Smooth muscle cell (in vitro differentiated cells): ENCODE data around the gene CCDC188. TPM values are rescaled to one million over a fixed set of nuclear protein-coding genes. Genes with fewer than 3 reads are reported as not detected.

Experiments used
- DNase-seq: peaks from one replicate; lab custom pipeline; 2025; ENCODE audit not compliant: unreplicated experiment; lab: John Stamatoyannopoulos, UW
- H2AFZ ChIP-seq: fragments of 200-600 bp; sonication (generic); 2 replicates; pipeline ENCODE4 v1.6.0; 2016; ENCODE audit warnings: antibody characterized with exemption, low read depth, mild to moderate bottlenecking
- H3F3A ChIP-seq: fragments of 200-600 bp; sonication (generic); 2 replicates; pipeline ENCODE4 v1.6.0; 2017; ENCODE audit warnings: antibody characterized with exemption, low read depth
- H3K27ac ChIP-seq: fragments of 200-600 bp; sonication (generic); 2 replicates; pipeline ENCODE4 v1.5.1; 2016; ENCODE audit warnings: low read depth, mild to moderate bottlenecking
- H3K27me3 ChIP-seq: fragments of 200-600 bp; sonication (generic); 2 replicates; pipeline ENCODE4 v1.6.1; 2016; ENCODE audit warnings: low read depth, mild to moderate bottlenecking
- H3K36me3 ChIP-seq: fragments of 200-600 bp; sonication (generic); 2 replicates; pipeline ENCODE4 v1.5.1; 2016; ENCODE audit warnings: low read depth
- H3K4me1 ChIP-seq: fragments of 200-600 bp; sonication (generic); 2 replicates; pipeline ENCODE4 v1.5.1; 2016; ENCODE audit warnings: low read depth
- H3K4me2 ChIP-seq: fragments of 200-600 bp; sonication (generic); 2 replicates; pipeline ENCODE4 v1.6.0; 2016; ENCODE audit warnings: mild to moderate bottlenecking
- H3K4me3 ChIP-seq: fragments of 200-600 bp; sonication (generic); 2 replicates; pipeline ENCODE4 v1.5.1; 2016; ENCODE audit warnings: mild to moderate bottlenecking
- H3K79me2 ChIP-seq: fragments of 200-600 bp; sonication (generic); 2 replicates; pipeline ENCODE4 v1.6.0; 2016; ENCODE audit warnings: low read depth, mild to moderate bottlenecking
- H3K9ac ChIP-seq: fragments of 200-600 bp; sonication (generic); 2 replicates; pipeline ENCODE4 v1.6.0; 2016; ENCODE audit warnings: low read depth
- H3K9me3 ChIP-seq: fragments of 200-600 bp; sonication (generic); replicated peaks from 2 replicates; pipeline ENCODE4 v1.5.1; 2016; ENCODE audit warnings: low read depth
- H4K20me1 ChIP-seq: fragments of 200-600 bp; sonication (generic); 2 replicates; pipeline ENCODE4 v1.6.0; 2016; ENCODE audit warnings: low read depth
- whole genome bisulfite sequencing: methylation state at CpG from one replicate; pipeline ENCODE4 v1.1.7; 2016; ENCODE audit warnings: low lambda C conversion rate; 5-methylcytosine and 5-hydroxymethylcytosine counted together
- polyA plus RNA-seq: library from polyadenylated mRNA; unstranded; fragments of >200 nt; fragmentation: Nextera tagmentation; extraction: Ambion mirVana; gene quantifications from 2 replicates; pipeline ENCODE4 v1.2.1, GENCODE V29; 2016
- total RNA-seq: library from RNA; depleted of rRNA; stranded (reverse); fragments of >200 nt; gene quantifications from 2 replicates; pipeline ENCODE4 v1.2.3, GENCODE V29; 2014
- TF ChIP-seq, protein P1 (sequence below): fragments of 200-600 bp; sonication (generic); IDR thresholded peaks from 2 replicates; pipeline ENCODE4 v1.5.1; 2017; ENCODE audit warnings: borderline replicate concordance, mild to moderate bottlenecking, antibody characterized with exemption; ENCODE audit not compliant: insufficient read depth, poor library complexity, severe bottlenecking

The CCDC188 gene
- total and polyA plus RNA-seq, 2 experiments from 2014 or later = not detected

DNA sequence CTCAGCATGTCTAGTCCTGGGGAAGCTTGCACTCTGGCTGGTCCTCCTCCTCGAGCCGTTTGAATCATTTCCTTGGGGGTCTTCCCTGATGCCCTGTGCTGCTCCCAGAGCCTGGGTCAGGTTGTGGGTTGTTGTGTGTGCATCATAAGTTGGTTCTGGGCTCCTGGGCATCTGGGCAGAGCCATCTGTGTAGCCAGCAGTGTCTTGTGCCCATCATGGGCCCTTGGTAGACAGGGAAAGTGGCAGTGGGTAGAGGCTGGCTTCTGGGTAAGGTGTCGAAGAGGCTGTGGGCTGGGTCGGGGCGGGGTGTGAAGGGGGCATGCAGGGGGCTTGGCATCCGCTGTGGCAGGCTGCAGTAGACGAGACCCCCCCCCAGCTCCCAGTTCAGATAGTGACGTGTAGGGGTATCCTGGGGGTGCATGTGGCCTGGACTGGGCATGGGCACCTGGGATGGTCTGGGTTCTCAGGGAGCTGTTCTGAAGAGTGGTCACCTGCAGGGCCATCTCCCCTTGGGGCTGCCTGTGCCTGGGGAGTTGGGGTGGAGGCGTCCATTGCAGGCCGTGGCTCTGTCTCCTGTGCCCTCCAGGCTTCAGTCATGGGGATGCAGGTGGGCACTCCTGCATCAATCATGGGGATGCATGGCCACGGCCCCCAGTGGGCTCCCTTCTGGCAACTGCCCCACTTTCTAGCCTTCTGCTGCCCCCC lies 26.6 kb downstream of the CCDC188 start:
- no peak for DNase-seq
- Histone ChIP-seq H3K79me2 (peaks cover 32% of the 10 kb centered on the region), H3K27ac (no peak overlapping the region), H2AFZ (no peak overlapping the region), H4K20me1 (peaks cover 38% of the 10 kb centered on the region), H3K36me3 (peaks cover 5% of the 10 kb centered on the region), H3F3A (peaks cover 7% of the 10 kb centered on the region), H3K4me2 (no peak overlapping the region), H3K4me1 (no peaks in the 10 kb centered on the region), H3K9ac (no peak overlapping the region), H3K4me3 (no peak overlapping the region), H3K9me3 (no peaks in the 10 kb centered on the region), H3K27me3 (no peaks in the 10 kb centered on the region)
- TF ChIP-seq, protein P1, sequence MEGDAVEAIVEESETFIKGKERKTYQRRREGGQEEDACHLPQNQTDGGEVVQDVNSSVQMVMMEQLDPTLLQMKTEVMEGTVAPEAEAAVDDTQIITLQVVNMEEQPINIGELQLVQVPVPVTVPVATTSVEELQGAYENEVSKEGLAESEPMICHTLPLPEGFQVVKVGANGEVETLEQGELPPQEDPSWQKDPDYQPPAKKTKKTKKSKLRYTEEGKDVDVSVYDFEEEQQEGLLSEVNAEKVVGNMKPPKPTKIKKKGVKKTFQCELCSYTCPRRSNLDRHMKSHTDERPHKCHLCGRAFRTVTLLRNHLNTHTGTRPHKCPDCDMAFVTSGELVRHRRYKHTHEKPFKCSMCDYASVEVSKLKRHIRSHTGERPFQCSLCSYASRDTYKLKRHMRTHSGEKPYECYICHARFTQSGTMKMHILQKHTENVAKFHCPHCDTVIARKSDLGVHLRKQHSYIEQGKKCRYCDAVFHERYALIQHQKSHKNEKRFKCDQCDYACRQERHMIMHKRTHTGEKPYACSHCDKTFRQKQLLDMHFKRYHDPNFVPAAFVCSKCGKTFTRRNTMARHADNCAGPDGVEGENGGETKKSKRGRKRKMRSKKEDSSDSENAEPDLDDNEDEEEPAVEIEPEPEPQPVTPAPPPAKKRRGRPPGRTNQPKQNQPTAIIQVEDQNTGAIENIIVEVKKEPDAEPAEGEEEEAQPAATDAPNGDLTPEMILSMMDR = no peak
- WGBS = 98% methylated on average over 7 of the region's 11 CpGs

DNA sequence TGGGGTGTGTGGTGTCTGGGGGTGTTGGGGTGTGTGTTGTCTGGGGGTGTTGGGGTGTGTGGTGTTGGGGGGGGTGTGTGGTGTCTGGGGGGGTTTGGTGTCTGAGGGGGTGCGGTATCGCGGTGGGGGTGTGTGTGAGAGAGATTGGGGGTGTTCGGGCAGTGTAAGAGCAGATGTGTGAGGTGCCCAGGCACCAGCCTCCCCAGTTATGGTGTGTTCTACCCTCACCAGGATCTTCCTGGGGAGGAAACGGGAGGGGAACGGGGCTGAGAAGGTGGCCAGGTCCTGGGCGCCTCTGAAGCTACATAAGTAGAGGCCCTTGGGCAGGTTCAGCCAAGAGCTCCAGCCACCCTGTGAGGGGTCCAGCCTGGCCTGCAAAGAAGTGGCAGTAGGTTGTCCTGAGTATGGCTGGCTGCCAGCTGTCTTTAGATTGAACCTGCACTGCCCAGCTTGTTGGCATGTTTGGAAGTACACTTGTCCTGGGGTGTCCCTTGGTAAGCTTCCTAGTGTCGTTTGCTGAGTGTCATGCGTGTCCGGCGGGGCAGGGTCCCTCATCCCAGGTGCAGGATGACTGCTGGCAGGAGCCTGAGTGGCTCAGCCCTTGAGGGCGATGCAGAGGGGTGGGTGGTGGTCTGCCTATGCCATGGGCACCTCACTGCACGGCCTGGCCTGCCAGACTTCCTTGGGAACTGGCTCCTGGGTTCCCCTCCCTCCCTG lies 27.3 kb downstream of the CCDC188 start:
- H2AFZ ChIP-seq = no peak overlapping the region
- peaks cover 41% of the 10 kb centered on the region for H4K20me1 ChIP-seq
- WGBS = 99% methylated on average over 9 of the region's 13 CpGs
- H3K9ac ChIP-seq = no peak overlapping the region
- TF ChIP-seq, protein P1 = no peak
- DNase-seq = no peak
- H3K4me2 ChIP-seq = no peak overlapping the region
- H3K27ac ChIP-seq = no peak overlapping the region
- H3K27me3 ChIP-seq = no peaks in the 10 kb centered on the region
- H3K36me3 ChIP-seq = peaks cover 5% of the 10 kb centered on the region
- peaks cover 6% of the 10 kb centered on the region for H3K4me1 ChIP-seq
- H3F3A ChIP-seq = peaks cover 4% of the 10 kb centered on the region
- no peak overlapping the region for H3K4me3 ChIP-seq
- no peaks in the 10 kb centered on the region for H3K9me3 ChIP-seq
- peaks cover 39% of the 10 kb centered on the region for H3K79me2 ChIP-seq

DNA sequence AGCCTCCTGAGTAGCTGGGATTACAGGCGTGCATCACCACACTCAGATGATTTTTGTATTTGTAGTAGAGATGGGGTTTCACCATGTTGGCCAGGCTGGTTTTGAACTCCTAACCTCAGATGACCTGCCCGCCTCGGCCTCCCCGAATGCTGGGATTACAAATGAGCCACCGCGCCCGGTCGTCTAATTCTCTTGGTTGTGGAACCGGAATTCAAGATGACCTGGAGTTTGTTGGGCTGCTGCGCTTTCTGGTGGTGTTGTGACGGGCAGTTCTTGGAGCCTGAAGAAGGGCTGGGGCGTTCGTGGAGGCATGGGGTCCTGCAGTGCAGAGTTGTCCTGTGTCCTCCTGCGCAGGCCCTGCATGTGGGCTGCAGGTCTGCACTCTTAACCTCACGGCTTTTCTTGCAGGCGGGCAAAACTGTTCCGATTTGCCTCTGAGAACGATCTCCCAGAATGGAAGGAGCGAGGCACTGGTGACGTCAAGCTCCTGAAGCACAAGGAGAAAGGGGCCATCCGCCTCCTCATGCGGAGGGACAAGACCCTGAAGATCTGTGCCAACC lies 28.9 kb downstream of the CCDC188 start:
- no peak overlapping the region for H3K27ac ChIP-seq
- H3K36me3 ChIP-seq = peaks cover 5% of the 10 kb centered on the region
- DNase-seq = no peak
- H3K4me2 ChIP-seq = no peak overlapping the region
- H3F3A ChIP-seq = peaks cover 7% of the 10 kb centered on the region
- H2AFZ ChIP-seq = no peak overlapping the region
- peaks cover 49% of the 10 kb centered on the region for H3K79me2 ChIP-seq
- no peaks in the 10 kb centered on the region for H3K9me3 ChIP-seq
- no peak overlapping the region for H3K4me3 ChIP-seq
- TF ChIP-seq, protein P1 = no peak
- H3K4me1 ChIP-seq = peaks cover 9% of the 10 kb centered on the region
- 97% methylated on average over 22 of the region's 22 CpGs for WGBS
- no peak overlapping the region for H3K9ac ChIP-seq
- H4K20me1 ChIP-seq = peaks cover 43% of the 10 kb centered on the region
- H3K27me3 ChIP-seq = no peaks in the 10 kb centered on the region
